ENCODE results near the gene RNH1.

The RNH1 gene

GRCh38 chr11:460331-461199, 46.5 kb downstream of the RNH1 start:
- peak; percentile 85 for DNase-seq (ENCODE audit: low read depth)

DNA sequence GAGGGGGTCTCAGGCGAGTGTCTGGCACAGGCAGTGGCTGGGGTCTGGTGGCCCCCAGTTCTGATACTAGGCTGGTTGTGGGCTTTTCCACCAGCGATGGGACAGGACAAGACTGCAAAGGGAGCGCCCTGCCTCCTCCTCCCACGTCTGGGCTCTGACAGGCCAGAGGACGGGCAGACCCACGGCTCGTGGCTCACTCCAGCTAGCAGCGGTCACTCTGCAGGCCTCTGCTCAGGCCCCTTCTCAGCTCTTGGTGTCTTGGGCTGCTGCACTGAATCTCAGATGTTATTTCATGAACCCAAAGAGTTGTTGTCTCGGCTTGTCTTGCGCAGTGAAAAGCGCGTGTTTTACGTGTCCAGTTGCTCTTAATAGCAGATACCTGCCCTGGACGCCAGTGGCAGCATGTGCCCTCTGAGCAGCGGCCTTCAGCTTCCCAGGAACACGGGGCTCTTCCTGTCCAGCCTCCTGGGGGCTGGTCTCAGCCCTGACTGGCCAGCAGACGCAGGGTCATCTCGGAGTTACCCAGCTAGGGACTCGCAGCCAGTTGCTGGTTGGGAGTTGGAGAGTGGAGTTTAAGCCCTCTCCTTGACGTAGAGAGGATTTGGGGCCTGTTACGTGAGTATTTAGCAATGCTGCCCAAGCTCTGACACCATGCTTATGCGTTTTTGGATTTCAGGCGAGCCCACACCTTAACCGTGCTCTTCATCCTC, 47.4 kb downstream of the RNH1 start:
- no peak overlapping the region for H3K4me3 ChIP-seq (replicated peaks; ENCODE audit: low read depth, low read length)
- TF ChIP-seq, protein P1, sequence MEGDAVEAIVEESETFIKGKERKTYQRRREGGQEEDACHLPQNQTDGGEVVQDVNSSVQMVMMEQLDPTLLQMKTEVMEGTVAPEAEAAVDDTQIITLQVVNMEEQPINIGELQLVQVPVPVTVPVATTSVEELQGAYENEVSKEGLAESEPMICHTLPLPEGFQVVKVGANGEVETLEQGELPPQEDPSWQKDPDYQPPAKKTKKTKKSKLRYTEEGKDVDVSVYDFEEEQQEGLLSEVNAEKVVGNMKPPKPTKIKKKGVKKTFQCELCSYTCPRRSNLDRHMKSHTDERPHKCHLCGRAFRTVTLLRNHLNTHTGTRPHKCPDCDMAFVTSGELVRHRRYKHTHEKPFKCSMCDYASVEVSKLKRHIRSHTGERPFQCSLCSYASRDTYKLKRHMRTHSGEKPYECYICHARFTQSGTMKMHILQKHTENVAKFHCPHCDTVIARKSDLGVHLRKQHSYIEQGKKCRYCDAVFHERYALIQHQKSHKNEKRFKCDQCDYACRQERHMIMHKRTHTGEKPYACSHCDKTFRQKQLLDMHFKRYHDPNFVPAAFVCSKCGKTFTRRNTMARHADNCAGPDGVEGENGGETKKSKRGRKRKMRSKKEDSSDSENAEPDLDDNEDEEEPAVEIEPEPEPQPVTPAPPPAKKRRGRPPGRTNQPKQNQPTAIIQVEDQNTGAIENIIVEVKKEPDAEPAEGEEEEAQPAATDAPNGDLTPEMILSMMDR (IDR thresholded peaks at IDR 0.05; ENCODE audit: low read length, missing control alignments): no peak

More at GRCh38 chr11:460331-461199, 46.5 kb downstream of the RNH1 start:
- H3K4me3 ChIP-seq (replicated peaks; ENCODE audit: low read depth, low read length): peak overlapping the region; percentile 18
- TF ChIP-seq, protein P1 (IDR thresholded peaks at IDR 0.05; ENCODE audit: low read length, missing control alignments): no peak

DNA sequence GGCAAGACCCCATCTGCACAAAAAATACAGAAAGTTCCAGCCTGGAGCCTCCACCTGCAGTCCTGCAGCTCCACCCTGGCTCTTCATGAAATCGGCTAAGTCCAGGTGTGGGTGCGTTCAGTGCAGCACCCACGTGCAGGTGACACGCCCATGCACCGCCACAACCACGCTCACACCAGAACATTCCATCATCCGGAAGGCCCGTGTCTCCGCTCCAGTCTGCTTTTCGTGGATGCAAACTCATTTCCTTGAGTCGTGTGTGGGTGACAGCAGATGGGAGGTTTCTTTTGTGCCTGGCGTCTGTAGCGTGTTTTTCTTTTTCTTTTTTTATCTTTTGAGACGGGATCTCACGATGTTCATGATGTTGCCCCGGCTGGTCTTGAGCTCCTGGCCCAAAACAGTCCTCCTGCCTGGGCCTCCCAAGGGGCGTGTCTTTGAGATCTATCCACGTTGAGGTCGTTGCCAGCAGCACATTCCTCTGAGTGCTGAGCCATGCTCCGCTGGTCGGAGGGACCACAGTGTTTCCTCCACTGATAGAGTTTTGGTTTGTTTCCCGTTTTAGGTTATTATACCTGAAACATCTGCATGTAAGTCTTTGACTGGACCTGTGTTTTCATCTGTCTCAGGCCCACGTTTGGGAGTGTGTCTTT, 49.8 kb downstream of the RNH1 start:
- DNase-seq (ENCODE audit: low read depth): no peak
- TF ChIP-seq, protein P1 (IDR thresholded peaks at IDR 0.05; ENCODE audit: low read length, missing control alignments): no peak

More for the DNA sequence above, 47.4 kb downstream of the RNH1 start:
- no peak for DNase-seq (ENCODE audit: low read depth)

GRCh38 chr11:456533-456932, 50.5 kb downstream of the RNH1 start:
- no peak overlapping the region for H3K4me3 ChIP-seq (replicated peaks; ENCODE audit: low read depth, low read length)
- TF ChIP-seq, protein P1 (IDR thresholded peaks at IDR 0.05; ENCODE audit: low read length, missing control alignments): no peak
- DNase-seq (ENCODE audit: low read depth): no peak

More for the DNA sequence above, 49.8 kb downstream of the RNH1 start:
- H3K4me3 ChIP-seq (replicated peaks; ENCODE audit: low read depth, low read length): no peak overlapping the region

GRCh38 chr11:455566-456147, 51.4 kb downstream of the RNH1 start:
- TF ChIP-seq, protein P1 (IDR thresholded peaks at IDR 0.05; ENCODE audit: low read length, missing control alignments): no peak
- H3K4me3 ChIP-seq (replicated peaks; ENCODE audit: low read depth, low read length): no peak overlapping the region
- no peak for DNase-seq (ENCODE audit: low read depth)

DNA sequence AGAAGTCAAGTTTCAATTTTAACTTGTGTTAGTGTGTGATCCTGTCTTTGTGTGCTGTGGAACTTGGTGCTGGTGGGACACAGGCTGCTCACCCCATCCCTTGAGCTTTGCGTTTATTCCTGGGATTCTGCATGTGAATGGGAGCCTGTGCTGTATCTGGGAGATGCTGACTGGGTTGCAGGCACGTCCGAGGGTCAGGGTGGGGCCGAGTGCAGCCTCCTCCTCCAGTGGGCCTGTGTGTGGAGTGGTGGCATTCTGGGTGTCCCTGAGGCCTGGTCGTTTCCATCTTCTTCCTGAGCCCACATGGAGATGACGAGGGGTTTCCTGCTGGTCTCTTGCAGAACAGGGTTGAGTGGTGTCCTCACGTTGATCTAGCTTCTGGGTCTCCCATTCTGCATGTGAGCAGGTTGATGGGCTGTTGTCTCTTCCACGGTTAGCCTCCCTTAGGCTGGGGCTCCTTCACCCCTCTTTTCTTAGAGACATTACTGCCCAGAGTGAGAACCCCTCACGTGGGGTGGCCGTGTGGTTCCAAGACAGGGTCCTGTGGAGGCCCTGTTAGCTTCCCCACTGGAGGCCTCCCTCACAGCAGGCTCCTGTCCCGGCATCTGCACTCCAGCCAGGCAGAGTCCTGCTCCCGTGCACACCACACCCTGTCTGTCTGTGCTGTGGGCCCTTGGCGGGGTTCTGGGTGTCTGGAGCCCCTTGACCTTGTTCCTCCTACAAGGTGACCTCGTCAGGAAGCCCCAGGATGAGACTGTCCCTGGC, 52.1 kb downstream of the RNH1 start:
- DNase-seq (ENCODE audit: low read depth): no peak
- TF ChIP-seq, protein P1 (IDR thresholded peaks at IDR 0.05; ENCODE audit: low read length, missing control alignments): no peak
- H3K4me3 ChIP-seq (replicated peaks; ENCODE audit: low read depth, low read length): no peak overlapping the region

Measured in fibroblast of pulmonary artery (primary cell).